H9 (cell line): ENCODE data around the gene OPN1SW. TPM values are rescaled to one million over a fixed set of nuclear protein-coding genes. Genes with fewer than 3 reads are reported as not detected.

ENCODE experiments used
- DNase-seq: peaks from one replicate; pipeline ENCODE4 v3.0.0-alpha.2; 2017
- H2AFZ ChIP-seq: one replicate; pipeline ENCODE4 v1.6.1; 2013; ENCODE audit warnings: mild to moderate bottlenecking, low read length, control low read depth, moderate library complexity
- H2AK5ac ChIP-seq: 2 replicates; pipeline ENCODE4 v1.6.1; 2013; ENCODE audit warnings: low read length, control low read depth, mixed read lengths; ENCODE audit not compliant: insufficient read length
- H2BK120ac ChIP-seq: one replicate; pipeline ENCODE4 v1.6.1; 2013; ENCODE audit warnings: low read depth, mild to moderate bottlenecking, low read length, control low read depth, inconsistent platforms; ENCODE audit not compliant: poor library complexity, severe bottlenecking
- H2BK12ac ChIP-seq: 2 replicates; pipeline ENCODE4 v1.6.1; 2013; ENCODE audit warnings: low read length, control low read depth, mixed read lengths, low read depth; ENCODE audit not compliant: insufficient read length
- H2BK15ac ChIP-seq: 2 replicates; pipeline ENCODE4 v1.6.1; 2013; ENCODE audit warnings: low read depth, low read length, control low read depth
- H2BK20ac ChIP-seq: one replicate; pipeline ENCODE4 v1.6.1; 2013; ENCODE audit warnings: low read depth, mild to moderate bottlenecking, low read length, control low read depth, inconsistent platforms; ENCODE audit not compliant: poor library complexity, severe bottlenecking
- H2BK5ac ChIP-seq: 2 replicates; pipeline ENCODE4 v1.6.1; 2013; ENCODE audit warnings: low read length, control low read depth, mixed read lengths; ENCODE audit not compliant: insufficient read length
- H3K14ac ChIP-seq: 2 replicates; pipeline ENCODE4 v1.6.1; 2013; ENCODE audit warnings: low read length, control low read depth; ENCODE audit not compliant: insufficient read depth
- H3K18ac ChIP-seq: 2 replicates; pipeline ENCODE4 v1.6.1; 2013; ENCODE audit warnings: low read depth, mild to moderate bottlenecking, mixed read lengths, low read length, control low read depth; ENCODE audit not compliant: insufficient read length
- H3K23ac ChIP-seq: 2 replicates; pipeline ENCODE4 v1.6.1; 2013; ENCODE audit warnings: low read length, control low read depth, mixed read lengths, low read depth; ENCODE audit not compliant: insufficient read length
- H3K23me2 ChIP-seq: 2 replicates; pipeline ENCODE4 v1.6.1; 2013; ENCODE audit warnings: low read depth, mild to moderate bottlenecking, mixed read lengths, low read length, control low read depth; ENCODE audit not compliant: insufficient read length, poor library complexity, severe bottlenecking
- H3K27ac ChIP-seq: 2 replicates; pipeline ENCODE4 v1.5.1; 2013; ENCODE audit warnings: low read length, control low read depth, mixed read lengths, low read depth; ENCODE audit not compliant: insufficient read length
- H3K27me3 ChIP-seq: 2 replicates; pipeline ENCODE4 v1.6.1; 2013; ENCODE audit warnings: low read length, control low read depth, inconsistent platforms; ENCODE audit not compliant: insufficient read depth
- H3K4ac ChIP-seq: 2 replicates; pipeline ENCODE4 v1.6.1; 2013; ENCODE audit warnings: low read depth, mild to moderate bottlenecking, control low read depth, inconsistent platforms, low read length, moderate library complexity
- H3K4me1 ChIP-seq: 2 replicates; pipeline ENCODE4 v1.6.1; 2013; ENCODE audit warnings: low read length, control low read depth, inconsistent platforms; ENCODE audit not compliant: insufficient read depth
- H3K4me2 ChIP-seq: 2 replicates; pipeline ENCODE4 v1.6.1; 2013; ENCODE audit warnings: low read length, control low read depth, mixed read lengths; ENCODE audit not compliant: insufficient read length, insufficient read depth
- H3K56ac ChIP-seq: 2 replicates; pipeline ENCODE4 v1.6.1; 2013; ENCODE audit warnings: low read depth, mild to moderate bottlenecking, mixed read lengths, low read length, control low read depth; ENCODE audit not compliant: insufficient read length
- H3K79me1 ChIP-seq: 2 replicates; pipeline ENCODE4 v1.6.1; 2013; ENCODE audit warnings: low read depth, mild to moderate bottlenecking, moderate library complexity, low read length, control low read depth, inconsistent platforms; ENCODE audit not compliant: insufficient read depth, poor library complexity, severe bottlenecking
- H3K79me2 ChIP-seq: 2 replicates; pipeline ENCODE4 v1.6.1; 2013; ENCODE audit warnings: low read length, control low read depth, inconsistent platforms; ENCODE audit not compliant: insufficient read depth
- H3K9ac ChIP-seq: 2 replicates; pipeline ENCODE4 v1.6.1; 2013; ENCODE audit warnings: low read length, control low read depth, mixed read lengths; ENCODE audit not compliant: insufficient read length; ENCODE audit errors: extremely low read depth
- H3K9me3 ChIP-seq: one replicate; pipeline ENCODE4 v1.6.1; 2013; ENCODE audit warnings: low read depth, low read length, inconsistent platforms; ENCODE audit not compliant: control insufficient read depth
- H3T11ph ChIP-seq: one replicate; pipeline ENCODE4 v1.6.1; 2013; ENCODE audit warnings: mild to moderate bottlenecking, low read length, control low read depth, inconsistent platforms
- H4K20me1 ChIP-seq: one replicate; pipeline ENCODE4 v1.6.1; 2013; ENCODE audit not compliant: control insufficient read depth, insufficient read length, insufficient read depth
- H4K5ac ChIP-seq: 2 replicates; pipeline ENCODE4 v1.6.1; 2013; ENCODE audit warnings: low read depth, mild to moderate bottlenecking, mixed read lengths, low read length, control low read depth; ENCODE audit not compliant: insufficient read length
- H4K8ac ChIP-seq: replicated peaks from 2 replicates; pipeline ENCODE4 v1.6.1; 2013; ENCODE audit warnings: low read length, control low read depth, mixed read lengths, low read depth; ENCODE audit not compliant: insufficient read length
- H4K91ac ChIP-seq: 2 replicates; pipeline ENCODE4 v1.6.1; 2013; ENCODE audit warnings: low read depth, mild to moderate bottlenecking, moderate library complexity, mixed read lengths, low read length, control low read depth; ENCODE audit not compliant: insufficient read length
- H3K27ac Mint-ChIP-seq, 3 experiments: 2 replicates in 2 of 3; 3 replicates in 1 of 3; pipeline ENCODE4 v1.8.0; 2020 to 2021; ENCODE audit warnings: mixed read lengths in 3 of 3, mild to moderate bottlenecking in 1 of 3, moderate library complexity in 1 of 3
- H3K27me3 Mint-ChIP-seq: 2 replicates; pipeline ENCODE4 v1.8.0; 2021; ENCODE audit warnings: low read depth, mild to moderate bottlenecking, moderate library complexity, mixed read lengths
- H3K36me3 Mint-ChIP-seq, 3 experiments: 2 replicates in 2 of 3; 3 replicates in 1 of 3; pipeline ENCODE4 v1.8.0; 2020 to 2021; ENCODE audit warnings: low read depth in 3 of 3, mixed read lengths in 3 of 3; ENCODE audit not compliant: insufficient read depth in 1 of 3
- H3K4me1 Mint-ChIP-seq, 2 experiments: 2 replicates each; pipeline ENCODE4 v1.8.0; 2020; ENCODE audit warnings: mixed read lengths in 2 of 2
- H3K4me3 Mint-ChIP-seq, 2 experiments: 2 replicates in 1 of 2; 3 replicates in 1 of 2; pipeline ENCODE4 v1.8.0; 2020 to 2021; ENCODE audit warnings: mild to moderate bottlenecking in 2 of 2, mixed read lengths in 2 of 2, moderate library complexity in 1 of 2
- H3K9me3 Mint-ChIP-seq, 2 experiments: 2 replicates in 1 of 2; 3 replicates in 1 of 2; pipeline ENCODE4 v1.8.0; 2020; ENCODE audit warnings: mild to moderate bottlenecking in 2 of 2, mixed read lengths in 2 of 2, moderate library complexity in 1 of 2
- CTCF ChIP-seq: fragments of 200-600 bp; sonication (generic); conservative IDR thresholded peaks from 3 replicates; pipeline ENCODE4 v1.8.0; 2021; ENCODE audit warnings: antibody characterized with exemption, mild to moderate bottlenecking
- WGBS: extraction: QIAGEN DNeasy Blood & Tissue Kit; methylation state at CpG from one replicate; pipeline ENCODE4 v1.1.7; 2013; ENCODE audit warnings: missing lambda C conversion rate, low lambda C conversion rate, mixed read lengths; ENCODE audit not compliant: insufficient read length; ENCODE audit errors: extremely low coverage; 5-methylcytosine and 5-hydroxymethylcytosine counted together
- total RNA-seq: library from RNA; stranded (reverse); gene quantifications from 2 replicates; pipeline ENCODE4 v1.2.1, GENCODE V29; 2021

Gene OPN1SW
- total RNA-seq, 1 experiment from 2014 or later: not detected

- Histone ChIP-seq H3K9me3 (no peaks in the 10 kb centered on the region), H2BK20ac (no peak overlapping the region), H3K4me1 (no peaks in the 10 kb centered on the region), H3K23ac (no peak overlapping the region), H2BK120ac (no peak overlapping the region), H3K79me2 (no peaks in the 10 kb centered on the region), H3K56ac (no peak overlapping the region), H4K20me1 (no peaks in the 10 kb centered on the region), H4K5ac (no peak overlapping the region), H2BK15ac (no peak overlapping the region), H3K9ac (no peak overlapping the region), H3T11ph (no peak overlapping the region), H3K27me3 (no peaks in the 10 kb centered on the region), H3K14ac (no peak overlapping the region), H2AFZ (no peak overlapping the region), H3K4ac (no peak overlapping the region), H2BK5ac (no peak overlapping the region), H4K91ac (no peak overlapping the region), H3K4me2 (no peak overlapping the region), H3K27ac (no peak overlapping the region), H2AK5ac (no peak overlapping the region), H2BK12ac (no peak overlapping the region), H3K23me2 (no peaks in the 10 kb centered on the region), H4K8ac (no peak overlapping the region), H3K79me1 (no peaks in the 10 kb centered on the region), H3K18ac (no peak overlapping the region)
- no peak for TF ChIP-seq CTCF
- H3K4me3 Mint-ChIP-seq: no peak overlapping the region; a peak in 1 of 5 replicates
- peaks cover 39 to 54% (median 52%) of the 10 kb centered on the region in 3 experiments for H3K36me3 Mint-ChIP-seq
- H3K27ac Mint-ChIP-seq: no peak overlapping the region; a peak in 1 of 7 replicates
- DNase-seq: no peak
- H3K4me1 Mint-ChIP-seq: no peaks in the 10 kb centered on the region
- H3K9me3 Mint-ChIP-seq: peaks cover 13 to 14% of the 10 kb centered on the region in 2 experiments
- WGBS: no CpG with 5 or more reads among the region's 12 CpGs
- H3K27me3 Mint-ChIP-seq: peaks cover 10% of the 10 kb centered on the region
These were observed 2.0 kb downstream of the OPN1SW start for GRCh38 chr7:128773604-128774003.
